SU-DHL-6 (cell line): ENCODE measurements around the gene CCDC157.

Source experiments
- CTCF ChIP-seq: fragments of 200-600 bp; sonication (generic); IDR thresholded peaks from one replicate; pipeline ENCODE4 v1.5.1; 2017; ENCODE audit warnings: antibody characterized with exemption, mild to moderate bottlenecking, low read length, moderate library complexity; ENCODE audit not compliant: insufficient read depth, poor library complexity, severe bottlenecking
- EZH2phosphoT487 ChIP-seq: fragments of 200-600 bp; sonication (generic), shearing (Covaris generic); conservative IDR thresholded peaks from 2 replicates; pipeline ENCODE4 v1.6.1; 2018; ENCODE audit warnings: mild to moderate bottlenecking, antibody characterized with exemption, low read length, moderate library complexity, mixed read lengths

GRCh38 chr22:30333707-30334087 lies 23.1 kb upstream of the CCDC157 start:
- TF ChIP-seq CTCF (no peak), EZH2phosphoT487 (no peak)
